ENCODE data around the gene CLCA4. TPM values are rescaled to one million over a fixed set of nuclear protein-coding genes. Genes with fewer than 3 reads are reported as not detected.

Gene CLCA4
- total RNA-seq, 2 donors from 2014 or later = not detected

DNA sequence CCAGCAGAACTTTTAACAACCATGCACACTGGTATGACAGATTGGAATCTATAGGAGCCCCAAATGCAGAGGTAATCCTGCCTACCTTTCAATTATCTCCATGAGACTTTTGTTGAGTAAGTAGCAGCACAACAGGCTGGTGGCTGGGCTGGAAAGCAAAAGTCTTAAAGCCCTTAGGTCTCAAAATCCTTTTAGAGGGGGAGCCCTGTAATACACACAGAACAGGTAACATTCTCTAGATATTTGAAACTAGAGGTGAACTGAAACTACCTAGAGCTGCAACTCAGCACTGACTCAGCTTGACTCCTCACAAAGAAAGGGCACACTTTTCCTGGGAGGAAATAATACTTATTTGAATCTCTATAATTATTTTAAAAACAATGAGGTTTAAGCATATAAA is 71.5 kb downstream of the CLCA4 start:
- TF ChIP-seq CTCF (IDR thresholded peaks at IDR 0.05) = no peak
- no peaks in the 10 kb centered on the region for H3K4me1 ChIP-seq
- no peak overlapping the region for H3K4me3 ChIP-seq
- peaks cover 0 to 22% of the 10 kb centered on the region in 2 donors for H3K9me3 ChIP-seq
- no peaks in the 10 kb centered on the region for H3K36me3 ChIP-seq
- no peak overlapping the region for H3K27ac ChIP-seq
- DNase-seq (ENCODE audit: low spot score) = no peak
- H3K27me3 ChIP-seq = no peaks in the 10 kb centered on the region

GRCh38 chr1:86619313-86619712 is 72.4 kb downstream of the CLCA4 start:
- peaks cover 0 to 12% of the 10 kb centered on the region in 2 donors for H3K9me3 ChIP-seq
- H3K27ac ChIP-seq = no peak overlapping the region
- TF ChIP-seq CTCF (IDR thresholded peaks at IDR 0.05) = no peak
- no peaks in the 10 kb centered on the region for H3K27me3 ChIP-seq
- DNase-seq (ENCODE audit: low spot score) = no peak
- no peaks in the 10 kb centered on the region for H3K4me1 ChIP-seq
- H3K4me3 ChIP-seq = no peak overlapping the region
- no peaks in the 10 kb centered on the region for H3K36me3 ChIP-seq

DNA sequence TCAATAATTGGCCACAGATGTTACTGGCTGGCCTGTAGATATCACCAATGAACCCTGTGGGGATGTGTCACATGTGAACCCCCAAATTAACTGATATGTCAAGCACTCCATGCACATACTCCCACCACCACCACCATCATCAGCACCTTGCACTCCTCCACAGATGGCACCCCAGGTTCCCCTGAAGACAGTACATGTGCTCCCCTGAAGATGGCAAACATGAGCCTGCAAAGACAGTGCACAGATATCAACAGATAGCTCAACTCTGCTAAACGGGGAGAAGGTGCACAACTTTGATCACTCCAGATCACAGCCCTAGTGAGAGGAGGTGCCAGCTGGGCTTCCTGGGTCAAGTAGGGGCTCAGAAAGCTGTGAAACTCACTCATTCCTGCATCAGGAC is 74.4 kb downstream of the CLCA4 start:
- Histone ChIP-seq H3K4me1 (no peaks in the 10 kb centered on the region), H3K4me3 (no peak overlapping the region), H3K9me3 (peaks cover 0 to 18% of the 10 kb centered on the region in 2 donors), H3K36me3 (no peaks in the 10 kb centered on the region), H3K27ac (no peak overlapping the region), H3K27me3 (no peaks in the 10 kb centered on the region)
- no peak for TF ChIP-seq CTCF (IDR thresholded peaks at IDR 0.05)
- DNase-seq (ENCODE audit: low spot score) = no peak

Other genes starting within 250 kb of the CLCA4 start
- 1 to 10 TPM; 8.8 to 9.6 TPM for gene ODF2L, start 150.8 kb upstream of the CLCA4 start, total RNA-seq
- not detected for gene CLCA2, start 122.9 kb upstream of the CLCA4 start, total RNA-seq
- gene CLCA1, start 78.2 kb upstream of the CLCA4 start, total RNA-seq = not detected
- 10 to 100 TPM; 51.5 to 66.1 TPM for gene SH3GLB1, start 157.5 kb downstream of the CLCA4 start, total RNA-seq